Measurements from ENCODE around the gene BRI3.
"Not testable (repeated sequence)": the region's sequence is repeated elsewhere in the genome, so short reads cannot be mapped to it uniquely, and the experiment has no call there.

Gene BRI3

DNA sequence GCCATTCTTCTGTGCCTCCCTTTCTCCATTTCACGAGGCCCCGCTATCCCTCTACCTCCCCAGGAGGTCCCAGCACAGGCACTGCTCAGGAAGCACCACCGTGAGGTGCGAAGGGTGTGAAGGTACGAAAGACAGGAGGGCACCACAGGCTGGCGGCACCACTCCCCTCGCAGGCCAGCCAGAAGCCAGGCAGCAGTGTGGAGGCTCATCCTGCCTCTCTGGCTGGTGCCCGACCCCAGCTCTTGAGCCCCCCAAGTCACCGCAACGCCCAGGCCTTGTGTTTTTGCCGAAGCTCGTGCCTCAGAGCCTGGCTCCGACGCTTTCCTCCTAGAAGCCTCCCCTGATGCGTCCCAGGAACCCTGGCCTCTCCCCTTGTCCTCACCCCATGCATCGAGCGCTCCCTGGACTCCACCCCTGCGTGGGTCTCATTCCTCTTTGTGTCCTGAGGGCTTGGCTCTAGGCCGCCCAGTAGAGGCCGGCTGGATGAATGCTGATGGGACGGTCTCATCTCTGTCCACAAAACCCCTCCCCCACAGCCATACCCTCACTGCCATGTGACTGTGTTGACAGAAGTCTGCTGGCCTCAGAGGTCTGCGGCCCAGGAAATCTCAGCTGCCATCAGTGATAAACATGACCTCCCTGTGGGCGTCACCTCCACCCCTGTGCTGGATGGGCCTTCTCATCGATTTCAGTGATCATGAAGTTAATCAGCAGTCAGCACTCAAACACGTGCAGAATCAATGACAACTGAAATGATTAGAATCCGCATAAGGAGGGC is 19.3 kb downstream of the BRI3 start:
- Mint-ChIP-seq H3K27ac (no peak overlapping the region), H3K36me3 (ENCODE audit: low read depth) (peaks cover 59% of the 10 kb centered on the region), H3K9me3 (no peaks in the 10 kb centered on the region), H3K27me3 (no peaks in the 10 kb centered on the region), H3K4me3 (no peak overlapping the region), H3K4me1 (ENCODE audit: low read depth) (no peaks in the 10 kb centered on the region)
- intact Hi-C loops (cut with micrococcal nuclease), result no loop called here

DNA sequence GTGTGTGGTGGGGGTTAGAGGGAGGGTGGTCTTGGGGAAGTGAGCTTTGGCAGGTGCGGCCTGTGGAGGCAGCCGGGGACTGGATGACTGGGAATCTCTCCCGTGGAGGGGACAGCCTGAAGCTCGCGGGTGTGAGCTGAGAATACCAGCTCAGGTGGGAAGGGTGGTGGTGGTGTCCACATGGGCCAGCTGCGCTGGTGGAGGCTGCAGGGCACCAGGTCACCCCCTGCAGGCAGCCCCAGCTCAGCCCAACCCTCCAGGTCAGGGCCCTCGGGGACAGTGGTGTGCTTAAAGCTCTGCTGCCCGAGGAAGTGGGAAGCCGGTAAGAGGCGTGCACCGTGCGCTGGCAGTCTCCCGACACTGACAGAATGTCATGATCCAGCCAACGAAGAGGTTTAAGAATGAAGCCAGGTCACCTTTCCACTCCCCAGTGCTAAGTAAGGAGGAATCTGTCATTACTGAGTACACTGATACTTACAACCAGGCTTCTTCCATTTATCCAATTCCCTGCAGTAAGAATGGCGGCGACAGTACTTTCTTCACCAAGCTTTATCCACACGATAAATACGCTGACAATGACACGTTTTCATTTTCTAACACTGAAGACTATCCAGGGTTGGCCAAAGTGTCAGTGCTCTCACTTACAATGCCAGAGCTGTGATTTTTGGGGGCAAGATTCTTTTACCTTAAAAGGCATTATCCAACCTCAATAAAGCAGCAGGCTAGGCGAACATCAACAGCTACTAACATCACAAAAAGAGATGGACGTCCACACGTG is 20.4 kb downstream of the BRI3 start:
- Mint-ChIP-seq H3K27me3 (no peaks in the 10 kb centered on the region), H3K4me3 (no peak overlapping the region), H3K4me1 (ENCODE audit: low read depth) (no peaks in the 10 kb centered on the region), H3K9me3 (no peaks in the 10 kb centered on the region), H3K27ac (no peak overlapping the region), H3K36me3 (ENCODE audit: low read depth) (peaks cover 56% of the 10 kb centered on the region)
- intact Hi-C loops (cut with micrococcal nuclease), result no loop called here

DNA sequence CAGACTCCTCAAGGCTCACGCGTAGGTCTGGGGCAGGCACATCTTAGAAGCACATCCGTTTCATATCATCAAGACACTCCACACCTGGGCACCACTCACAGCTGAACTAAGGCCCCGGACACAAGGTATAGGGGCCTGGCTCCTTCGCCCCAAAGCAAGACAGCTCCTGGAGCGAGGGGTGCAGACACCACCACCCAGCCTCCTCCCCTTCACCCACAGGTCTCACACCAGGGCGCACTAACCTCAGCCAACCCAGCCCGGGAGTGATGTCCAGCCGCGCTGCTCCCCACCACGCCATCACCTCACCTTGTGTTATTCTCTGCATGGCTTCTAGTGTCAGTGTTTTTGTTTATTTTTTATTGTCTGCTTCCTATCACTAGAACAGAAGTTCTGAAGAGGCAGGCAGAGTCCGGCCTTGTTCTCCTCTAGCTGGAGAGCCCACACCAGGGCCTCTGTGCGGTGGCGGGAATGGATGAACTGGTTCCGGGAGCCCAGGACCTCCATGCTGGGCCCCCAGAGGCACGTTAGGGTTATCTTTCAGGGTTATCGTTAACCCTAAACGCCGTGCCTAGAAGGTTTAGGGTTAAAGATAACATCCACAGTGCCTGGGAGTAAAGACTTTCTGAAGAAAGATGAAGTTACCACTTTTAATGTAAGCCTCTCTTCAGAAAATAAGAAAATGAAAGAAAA is 21.8 kb downstream of the BRI3 start:
- peaks cover 54% of the 10 kb centered on the region for H3K36me3 Mint-ChIP-seq (ENCODE audit: low read depth)
- no peak overlapping the region for H3K27ac Mint-ChIP-seq
- H3K27me3 Mint-ChIP-seq, result no peaks in the 10 kb centered on the region
- no peak overlapping the region for H3K4me3 Mint-ChIP-seq
- no peaks in the 10 kb centered on the region for H3K4me1 Mint-ChIP-seq (ENCODE audit: low read depth)
- intact Hi-C loops (cut with micrococcal nuclease), result no loop called here
- no peaks in the 10 kb centered on the region for H3K9me3 Mint-ChIP-seq

DNA sequence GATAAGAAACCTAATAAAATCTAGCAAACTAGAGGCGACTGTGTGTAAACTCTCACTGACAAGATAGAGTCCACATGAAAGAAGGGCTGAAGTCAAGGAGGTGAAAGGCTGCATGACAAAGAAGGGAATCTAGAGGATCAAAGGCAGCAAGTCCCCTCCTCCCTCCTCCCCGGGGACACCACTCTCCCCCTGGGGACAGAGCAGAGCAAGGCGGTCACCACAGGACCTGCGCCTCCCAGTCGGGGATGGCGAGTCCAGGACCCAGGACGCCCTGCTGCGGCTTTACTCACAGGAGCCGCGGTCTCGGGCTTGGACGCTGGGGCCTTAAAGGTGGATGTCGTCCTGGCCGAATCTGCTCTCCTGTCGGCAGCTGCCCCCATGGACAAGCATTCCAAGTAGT is 22.4 kb downstream of the BRI3 start:
- Mint-ChIP-seq H3K4me1 (ENCODE audit: low read depth) (no peaks in the 10 kb centered on the region), H3K36me3 (ENCODE audit: low read depth) (peaks cover 60% of the 10 kb centered on the region), H3K9me3 (no peaks in the 10 kb centered on the region), H3K27ac (no peak overlapping the region), H3K4me3 (no peak overlapping the region), H3K27me3 (no peaks in the 10 kb centered on the region)
- intact Hi-C loops (cut with micrococcal nuclease), result no loop called here

DNA sequence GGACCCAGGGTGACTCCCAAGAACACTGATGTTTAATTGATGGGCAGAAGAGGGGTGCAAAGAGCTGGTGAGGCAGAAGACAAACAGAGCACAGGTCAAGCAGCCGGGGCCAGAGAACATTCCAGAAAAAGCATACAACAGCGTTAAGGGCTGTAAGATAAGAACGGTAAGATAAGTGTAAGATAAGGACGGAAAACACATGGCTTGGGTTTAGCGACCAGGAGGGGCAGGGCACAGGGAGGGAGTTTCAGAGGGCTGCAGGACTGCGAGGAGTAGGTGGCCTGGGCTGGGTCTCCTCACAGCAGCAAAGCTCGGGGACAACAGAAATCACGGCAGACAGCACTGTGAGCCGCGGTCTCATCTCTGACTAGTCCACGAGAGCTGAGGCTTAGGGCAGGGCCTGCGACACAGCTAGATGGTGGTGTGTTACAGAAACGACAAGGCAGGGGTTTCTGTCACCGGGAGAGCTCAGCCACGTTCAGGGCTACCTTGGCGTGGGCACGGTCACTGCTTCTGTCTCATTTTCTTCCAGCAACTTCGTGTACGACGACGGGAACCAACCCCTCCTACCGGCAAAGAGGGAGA is 24.6 kb downstream of the BRI3 start:
- Mint-ChIP-seq H3K27ac (no peak overlapping the region), H3K27me3 (no peaks in the 10 kb centered on the region), H3K4me3 (no peak overlapping the region), H3K9me3 (no peaks in the 10 kb centered on the region), H3K36me3 (ENCODE audit: low read depth) (peaks cover 56% of the 10 kb centered on the region), H3K4me1 (ENCODE audit: low read depth) (no peaks in the 10 kb centered on the region)
- intact Hi-C loops (cut with micrococcal nuclease), result no loop called here

DNA sequence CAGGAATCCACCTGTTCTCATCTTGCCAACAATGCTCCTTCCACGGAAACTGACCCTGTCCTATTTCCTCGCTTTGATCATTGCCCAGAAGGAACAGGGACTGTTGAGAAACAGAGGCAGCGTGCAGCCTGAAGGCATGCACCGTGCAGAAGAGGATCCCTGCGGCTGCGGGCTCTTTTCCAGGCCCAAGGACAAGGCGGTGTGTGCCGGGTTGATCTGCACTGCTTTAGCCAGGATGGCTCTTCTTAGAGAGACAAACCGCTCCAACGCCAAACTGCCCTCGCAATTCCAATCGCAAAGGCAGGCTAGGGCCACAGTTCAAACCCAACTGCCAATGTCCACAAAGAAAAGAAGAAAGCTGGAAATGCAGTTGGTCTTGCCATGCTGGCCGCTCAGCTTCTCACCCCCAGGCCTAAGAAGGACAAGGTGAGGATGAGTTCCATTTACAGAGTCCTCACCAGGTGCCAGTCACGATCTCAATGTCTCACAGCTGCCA is 26.5 kb downstream of the BRI3 start:
- H3K4me1 Mint-ChIP-seq (ENCODE audit: low read depth), result no peaks in the 10 kb centered on the region
- H3K27ac Mint-ChIP-seq, result no peak overlapping the region
- H3K27me3 Mint-ChIP-seq, result no peaks in the 10 kb centered on the region
- no peak overlapping the region for H3K4me3 Mint-ChIP-seq
- intact Hi-C loops (cut with micrococcal nuclease), result no loop called here
- H3K9me3 Mint-ChIP-seq, result no peaks in the 10 kb centered on the region
- H3K36me3 Mint-ChIP-seq (ENCODE audit: low read depth), result peaks cover 41% of the 10 kb centered on the region

DNA sequence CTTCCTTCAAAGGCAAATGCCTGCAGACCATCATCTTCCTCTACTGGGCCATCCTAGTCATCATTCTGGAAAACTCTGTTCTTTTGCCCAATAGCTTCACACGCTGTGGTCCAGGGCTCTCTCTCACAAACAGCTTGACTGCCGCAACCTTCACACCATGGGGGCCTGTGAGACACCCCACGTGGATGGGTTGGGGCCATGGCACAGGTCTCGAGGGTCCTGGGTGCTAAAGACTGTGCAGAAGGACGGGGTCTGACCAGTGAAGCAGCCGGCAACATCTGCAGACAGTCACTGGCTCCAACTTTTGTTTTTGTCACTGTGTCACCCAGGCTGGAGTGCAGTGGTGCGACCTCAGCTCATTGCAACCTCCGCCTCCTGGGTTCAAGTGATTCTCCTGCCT is 28.1 kb downstream of the BRI3 start:
- peaks cover 34% of the 10 kb centered on the region for H3K36me3 Mint-ChIP-seq (ENCODE audit: low read depth)
- intact Hi-C loops (cut with micrococcal nuclease), result no loop called here
- H3K4me1 Mint-ChIP-seq (ENCODE audit: low read depth), result no peaks in the 10 kb centered on the region
- H3K27ac Mint-ChIP-seq, result no peak overlapping the region
- H3K4me3 Mint-ChIP-seq, result no peak overlapping the region
- H3K9me3 Mint-ChIP-seq, result no peaks in the 10 kb centered on the region
- no peaks in the 10 kb centered on the region for H3K27me3 Mint-ChIP-seq

DNA sequence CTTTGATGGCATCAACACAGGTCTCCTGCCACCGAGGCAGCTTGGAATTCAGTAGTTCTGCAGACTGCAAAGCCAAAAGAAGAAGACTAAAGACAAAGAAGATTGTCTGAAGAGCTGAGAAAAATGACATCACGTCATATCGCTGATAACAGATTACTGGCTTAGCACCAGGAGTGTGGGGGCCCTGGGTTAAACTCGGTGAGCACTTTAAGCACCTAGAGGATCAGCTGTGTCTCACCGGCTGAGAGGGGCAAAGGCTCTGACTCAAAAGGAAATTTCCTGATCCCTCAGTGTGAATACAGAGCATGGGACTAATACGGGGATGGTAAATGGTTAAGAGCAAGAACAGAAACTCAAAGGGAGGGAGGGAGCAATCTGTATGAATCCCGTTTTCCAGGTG is 30.7 kb downstream of the BRI3 start:
- Mint-ChIP-seq H3K27me3 (no peaks in the 10 kb centered on the region), H3K27ac (no peak overlapping the region), H3K36me3 (ENCODE audit: low read depth) (peaks cover 25% of the 10 kb centered on the region), H3K9me3 (no peaks in the 10 kb centered on the region), H3K4me3 (no peak overlapping the region), H3K4me1 (ENCODE audit: low read depth) (no peaks in the 10 kb centered on the region)
- intact Hi-C loops (cut with micrococcal nuclease), result no loop called here

DNA sequence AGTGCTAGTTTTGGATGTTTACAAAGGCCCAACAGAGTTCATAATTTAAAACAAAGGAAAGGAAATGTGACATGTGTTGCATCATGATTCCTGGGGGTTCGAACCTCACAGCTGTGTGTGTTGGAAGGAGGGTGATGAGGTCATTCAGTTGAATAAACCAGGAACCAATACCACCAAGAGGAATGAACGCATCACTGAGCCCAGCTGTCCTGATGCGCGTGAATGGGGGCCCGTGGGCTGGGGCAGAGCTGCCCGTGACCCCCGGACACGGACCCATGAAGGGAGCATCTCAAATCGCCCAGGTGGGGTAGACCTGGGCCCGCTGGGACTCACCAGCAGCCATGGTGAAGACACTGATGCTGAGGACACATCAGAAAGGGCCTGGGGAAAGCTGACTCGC is 33.0 kb downstream of the BRI3 start:
- Mint-ChIP-seq H3K36me3 (ENCODE audit: low read depth) (peaks cover 3% of the 10 kb centered on the region), H3K27me3 (no peaks in the 10 kb centered on the region), H3K4me3 (no peak overlapping the region), H3K27ac (no peak overlapping the region), H3K9me3 (no peaks in the 10 kb centered on the region), H3K4me1 (ENCODE audit: low read depth) (no peaks in the 10 kb centered on the region)
- intact Hi-C loops (cut with micrococcal nuclease), result no loop called here

DNA sequence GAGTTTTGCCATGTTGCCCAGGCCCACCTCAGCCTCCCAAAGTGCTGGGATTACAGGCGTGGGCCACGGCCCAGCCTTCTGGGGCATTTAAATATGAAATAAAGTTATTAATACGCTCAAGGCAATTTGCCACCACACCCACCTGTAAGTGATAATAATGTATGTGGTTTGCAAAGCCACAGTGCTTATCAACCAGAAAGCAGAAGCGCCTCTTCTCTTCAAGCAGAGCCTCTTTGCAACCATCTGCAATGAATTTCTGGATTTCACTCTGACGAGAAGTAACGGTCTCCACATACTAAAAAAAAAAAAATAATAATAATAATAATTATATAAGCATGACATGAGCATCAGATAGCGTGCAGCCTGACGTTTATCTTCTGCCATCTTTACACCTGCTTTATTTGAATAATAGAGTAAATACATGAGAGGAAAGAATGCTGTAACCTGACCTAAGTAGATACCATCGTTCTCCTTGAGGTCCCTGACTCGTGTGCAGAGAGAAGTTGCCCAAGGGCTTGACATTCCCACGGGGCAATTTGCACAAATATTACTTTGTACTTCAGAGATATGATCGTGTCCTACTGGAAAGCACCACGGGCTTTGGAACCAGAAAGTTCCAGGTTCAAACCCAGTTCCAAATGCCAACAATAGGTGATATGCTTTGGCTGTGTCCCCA is 34.0 kb downstream of the BRI3 start:
- Mint-ChIP-seq H3K27me3 (no peaks in the 10 kb centered on the region), H3K4me3 (no peak overlapping the region), H3K4me1 (ENCODE audit: low read depth) (no peaks in the 10 kb centered on the region), H3K27ac (no peak overlapping the region), H3K36me3 (ENCODE audit: low read depth) (no peaks in the 10 kb centered on the region), H3K9me3 (no peaks in the 10 kb centered on the region)
- intact Hi-C loops (cut with micrococcal nuclease), result no loop called here

DNA sequence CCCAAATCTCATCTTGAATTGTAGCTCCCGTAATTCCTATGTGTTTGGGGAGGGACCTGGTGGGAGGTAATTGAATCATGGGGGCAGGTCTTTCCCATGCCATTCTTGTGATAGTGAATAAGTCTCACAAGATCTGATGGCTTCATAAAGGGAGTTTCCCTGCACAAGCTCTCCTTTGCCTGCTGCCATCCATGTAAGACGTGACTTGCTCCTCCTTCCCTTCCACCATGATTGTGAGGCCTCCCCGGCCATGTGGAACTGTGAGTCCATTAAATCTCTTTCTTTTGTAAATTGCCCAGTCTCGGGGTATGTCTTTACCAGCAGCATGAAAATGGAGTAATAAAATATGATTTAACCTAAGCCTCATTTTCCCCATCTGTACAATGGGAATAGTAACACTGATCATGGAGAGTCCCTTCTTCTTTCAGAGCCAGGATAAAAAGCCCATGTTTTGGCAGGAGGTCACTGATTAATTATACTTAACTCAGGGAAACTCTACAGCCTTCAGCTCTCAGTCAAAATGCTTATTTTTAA is 34.6 kb downstream of the BRI3 start:
- intact Hi-C loops (cut with micrococcal nuclease); H3K4me3 Mint-ChIP-seq; H3K4me1 Mint-ChIP-seq (ENCODE audit: low read depth); H3K27ac Mint-ChIP-seq; H3K9me3 Mint-ChIP-seq; H3K36me3 Mint-ChIP-seq (ENCODE audit: low read depth); H3K27me3 Mint-ChIP-seq: not testable (repeated sequence)

DNA sequence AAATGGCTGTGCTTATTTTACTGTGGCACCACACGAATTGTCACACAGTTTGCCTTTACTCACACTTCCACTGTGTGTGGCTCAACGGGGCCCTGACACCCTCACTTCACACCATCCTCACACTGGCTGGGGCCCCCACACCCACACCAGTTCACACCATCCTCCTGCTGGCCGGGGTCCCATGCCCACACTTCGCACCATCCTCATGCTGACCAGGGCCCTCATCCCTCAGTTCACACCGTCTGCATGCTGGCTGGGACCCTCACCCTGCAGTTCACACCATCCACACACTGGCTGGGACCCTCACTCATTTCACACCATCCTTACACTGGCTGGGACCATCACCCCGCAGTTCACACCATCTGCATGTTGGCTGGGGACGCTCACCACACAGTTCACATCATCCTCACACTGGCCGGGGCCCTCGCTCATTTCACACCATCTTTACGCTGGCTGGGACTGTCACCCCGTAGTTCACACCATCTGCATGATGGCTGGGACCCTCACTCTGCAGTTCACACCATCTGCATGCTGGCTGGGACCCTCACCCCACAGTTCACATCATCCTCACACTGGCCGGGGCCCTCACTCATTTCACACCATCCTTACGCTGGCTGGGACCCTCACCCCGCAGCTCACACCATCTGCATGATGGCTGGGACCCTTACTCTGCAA is 36.0 kb downstream of the BRI3 start:
- Mint-ChIP-seq H3K9me3 (no peaks in the 10 kb centered on the region), H3K4me3 (no peak overlapping the region), H3K27ac (no peak overlapping the region), H3K36me3 (ENCODE audit: low read depth) (no peaks in the 10 kb centered on the region), H3K27me3 (peaks cover 4% of the 10 kb centered on the region), H3K4me1 (ENCODE audit: low read depth) (no peaks in the 10 kb centered on the region)
- intact Hi-C loops (cut with micrococcal nuclease), result no loop called here

DNA sequence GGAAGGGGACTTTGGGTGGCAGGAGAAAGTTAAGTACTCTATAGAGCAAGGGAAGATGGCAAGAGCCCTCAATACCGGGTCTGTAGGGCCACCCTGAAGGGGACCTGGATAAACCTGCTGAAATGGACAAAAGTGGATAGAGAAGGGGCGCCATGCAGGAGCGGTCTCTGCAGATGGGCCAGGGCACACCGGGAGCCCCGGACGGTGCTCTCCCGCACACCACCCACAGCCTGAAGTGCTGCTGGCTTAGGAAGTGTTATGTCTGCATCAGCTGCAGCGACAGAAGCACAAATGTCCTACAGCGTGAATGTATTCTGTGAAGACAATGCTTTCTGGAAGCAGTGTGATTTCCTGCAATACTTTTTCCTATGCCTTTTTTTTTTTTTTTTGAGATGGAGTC is 37.7 kb downstream of the BRI3 start:
- H3K27ac Mint-ChIP-seq, result no peak overlapping the region
- no peaks in the 10 kb centered on the region for H3K36me3 Mint-ChIP-seq (ENCODE audit: low read depth)
- H3K9me3 Mint-ChIP-seq, result no peaks in the 10 kb centered on the region
- intact Hi-C loops (cut with micrococcal nuclease), result no loop called here
- H3K4me1 Mint-ChIP-seq (ENCODE audit: low read depth), result no peaks in the 10 kb centered on the region
- H3K27me3 Mint-ChIP-seq, result peaks cover 15% of the 10 kb centered on the region
- H3K4me3 Mint-ChIP-seq, result no peak overlapping the region

All from dendritic cell treated with granulocyte-macrophage colony-stimulating factor and Interleukin-4, amounts not matched to agents 40 ng/mL and 50 ng/mL, for 4 days (primary cell).